HG03558 (cell line): Measurements from ENCODE around the gene RRH.
"Not testable (repeated sequence)": the region's sequence is repeated elsewhere in the genome, so short reads cannot be mapped to it uniquely, and the experiment has no call there.

Source experiments
- ATAC-seq: cut with Tn5 transposase; IDR thresholded peaks from one replicate; pipeline ENCODE4 v1.9.1; 2021; ENCODE audit warnings: moderate number of reproducible peaks; ENCODE audit not compliant: unreplicated experiment; ENCODE audit errors: extremely low read depth

Gene RRH

GRCh38 chr4:109836985-109837384, 9.2 kb downstream of the RRH start:
- ATAC-seq = no peak

GRCh38 chr4:109846395-109847098, 18.8 kb downstream of the RRH start:
- ATAC-seq = no peak

- no peak for ATAC-seq
Observed at GRCh38 chr4:109847896-109848442, 20.2 kb downstream of the RRH start, which contains the start of gene LRIT3. LRIT3 (plus strand) TSS chr4:109848107; CDS start chr4:109848202, 95 bp downstream.

GRCh38 chr4:109848501-109848900, 20.7 kb downstream of the RRH start:
- ATAC-seq = no peak

- ATAC-seq = no peak
Observed at GRCh38 chr4:109850601-109851000, 22.8 kb downstream of the RRH start.

GRCh38 chr4:109859426-109860300, 31.9 kb downstream of the RRH start:
- not testable (repeated sequence) for ATAC-seq

GRCh38 chr4:109861271-109861670, 33.5 kb downstream of the RRH start:
- no peak for ATAC-seq

GRCh38 chr4:109861916-109862511, 34.2 kb downstream of the RRH start:
- no peak for ATAC-seq

- no peak for ATAC-seq
Observed at GRCh38 chr4:109864134-109864533, 36.4 kb downstream of the RRH start.

GRCh38 chr4:109870061-109870460, 42.3 kb downstream of the RRH start:
- ATAC-seq = no peak

GRCh38 chr4:109872065-109872464, 44.3 kb downstream of the RRH start:
- no peak for ATAC-seq

GRCh38 chr4:109872950-109873656, 45.3 kb downstream of the RRH start:
- no peak for ATAC-seq

GRCh38 chr4:109873791-109874514, 46.2 kb downstream of the RRH start:
- ATAC-seq = no peak

GRCh38 chr4:109875106-109875505, 47.3 kb downstream of the RRH start:
- no peak for ATAC-seq

GRCh38 chr4:109875553-109875952, 47.8 kb downstream of the RRH start:
- not testable (repeated sequence) for ATAC-seq

- no peak for ATAC-seq
Observed at GRCh38 chr4:109876634-109877265, 49.0 kb downstream of the RRH start.

- peak; percentile 71 for ATAC-seq
Observed at GRCh38 chr4:109877400-109877799, 49.6 kb downstream of the RRH start.

- no peak for ATAC-seq
Observed at GRCh38 chr4:109878355-109878754, 50.6 kb downstream of the RRH start.

GRCh38 chr4:109879081-109879480, 51.3 kb downstream of the RRH start:
- no peak for ATAC-seq
